ENCODE data around the gene IGSF23. TPM values are rescaled to one million over a fixed set of nuclear protein-coding genes. Genes with fewer than 3 reads are reported as not detected.
A peak's percentile ranks its signal among the peaks of the same experiment; 100 is the strongest.

The IGSF23 gene
- polyA plus RNA-seq, 2 donors: not detected

DNA sequence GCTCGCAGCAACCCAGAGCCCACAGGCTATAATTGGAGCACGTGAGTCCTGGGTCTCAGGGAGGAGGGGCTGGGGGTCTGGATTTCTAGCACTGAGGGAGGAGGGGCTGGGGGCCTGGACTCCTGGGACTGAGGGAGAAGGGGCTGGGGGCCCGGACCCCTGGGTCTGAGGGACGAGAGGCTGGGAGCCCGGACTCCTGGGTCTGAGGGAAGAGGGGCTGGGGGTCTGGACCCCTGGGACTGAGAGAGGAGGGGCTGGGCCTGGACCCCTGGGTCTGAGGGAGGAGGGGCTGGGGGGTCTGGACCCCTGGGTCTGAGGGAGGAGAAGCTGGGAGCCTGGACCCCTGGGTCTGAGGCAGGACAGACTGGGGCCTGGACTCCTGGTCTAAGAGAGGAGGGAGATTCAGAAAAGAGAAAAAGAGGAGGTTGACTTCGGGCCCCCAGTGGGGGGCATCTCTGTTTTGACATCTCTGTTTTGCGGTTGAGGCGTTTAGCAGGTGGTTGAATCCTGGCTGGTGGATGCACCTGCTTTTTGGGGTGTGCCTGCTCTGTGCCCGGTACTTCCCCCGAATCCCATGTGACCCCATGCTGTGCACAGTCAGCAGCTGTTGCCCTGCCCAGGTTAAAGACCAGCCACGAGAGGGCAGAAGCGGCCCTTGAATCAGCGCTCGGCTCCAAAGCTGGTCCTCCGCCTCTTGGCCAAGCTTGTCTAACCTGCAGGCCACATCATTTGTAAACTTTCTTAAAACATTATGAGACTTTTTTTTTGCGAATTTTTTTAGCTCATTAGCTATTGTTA, 40.8 kb downstream of the IGSF23 start:
- Histone ChIP-seq H3K27me3 (ENCODE audit: control insufficient read depth in 1 of 2, insufficient read depth in 2 of 2, low read length in 2 of 2) (no peaks in the 10 kb centered on the region), H3K9me3 (ENCODE audit: control insufficient read depth in 2 of 2, insufficient read depth in 1 of 2, low read depth in 1 of 2, low read length in 1 of 2) (no peaks in the 10 kb centered on the region), H3K27ac (ENCODE audit: low read depth in 2 of 2, low read length in 1 of 2) (no peak overlapping the region), H3K4me1 (ENCODE audit: control insufficient read depth in 2 of 2, insufficient read depth in 2 of 2, low read length in 1 of 2) (no peaks in the 10 kb centered on the region), H3K36me3 (ENCODE audit: control insufficient read depth in 2 of 2, insufficient read depth in 2 of 2, low read length in 1 of 2) (peaks cover 15 to 36% of the 10 kb centered on the region in 2 donors), H3K4me3 (ENCODE audit: low read depth in 1 of 2, low read length in 2 of 2) (no peak overlapping the region)
- WGBS, 2 donors: 39 to 41% methylated on average over 15 to 16 of the region's 16 CpGs

DNA sequence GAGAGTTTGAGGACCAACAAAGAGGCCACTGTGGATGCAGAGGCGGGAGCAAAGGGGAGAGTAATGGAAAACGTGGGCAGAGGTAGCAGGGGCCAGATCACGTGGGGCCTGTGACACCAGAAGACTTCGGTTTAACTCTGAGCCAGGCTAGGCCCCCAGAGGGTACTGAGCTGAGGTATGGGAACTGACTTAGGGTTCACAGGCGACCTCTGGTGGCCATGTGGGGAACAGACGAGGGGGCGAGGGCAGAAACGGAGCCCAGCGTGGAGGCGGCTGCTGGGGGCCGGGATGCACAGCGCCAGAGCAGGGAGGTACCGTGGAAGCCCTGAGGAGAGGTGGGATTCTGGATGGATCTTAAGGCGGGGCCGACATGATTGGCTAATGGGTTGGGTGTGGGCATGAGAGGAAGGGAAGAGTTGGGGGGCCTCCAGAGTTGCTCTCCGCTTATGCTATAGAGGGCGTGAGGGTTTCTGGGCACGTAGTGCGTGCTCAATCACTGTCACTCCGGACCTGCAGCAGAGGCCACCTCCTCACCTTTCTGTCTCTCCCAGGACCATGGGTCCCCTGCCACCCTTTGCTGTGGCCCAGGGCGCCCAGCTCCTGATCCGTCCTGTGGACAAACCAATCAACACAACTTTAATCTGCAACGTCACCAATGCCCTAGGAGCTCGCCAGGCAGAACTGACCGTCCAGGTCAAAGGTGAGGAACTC, 44.0 kb downstream of the IGSF23 start:
- peaks cover 19 to 30% of the 10 kb centered on the region in 2 donors for H3K36me3 ChIP-seq (ENCODE audit: control insufficient read depth in 2 of 2, insufficient read depth in 2 of 2, low read length in 1 of 2)
- H3K27me3 ChIP-seq (ENCODE audit: control insufficient read depth in 1 of 2, insufficient read depth in 2 of 2, low read length in 2 of 2): no peaks in the 10 kb centered on the region
- H3K4me1 ChIP-seq (ENCODE audit: control insufficient read depth in 2 of 2, insufficient read depth in 2 of 2, low read length in 1 of 2): no peaks in the 10 kb centered on the region
- no peak overlapping the region for H3K27ac ChIP-seq (ENCODE audit: low read depth in 2 of 2, low read length in 1 of 2)
- H3K9me3 ChIP-seq (ENCODE audit: control insufficient read depth in 2 of 2, insufficient read depth in 1 of 2, low read depth in 1 of 2, low read length in 1 of 2): no peaks in the 10 kb centered on the region
- H3K4me3 ChIP-seq (ENCODE audit: low read depth in 1 of 2, low read length in 2 of 2): no peak overlapping the region
- 38 to 40% methylated on average over 23 to 25 of the region's 25 CpGs for WGBS, 2 donors

DNA sequence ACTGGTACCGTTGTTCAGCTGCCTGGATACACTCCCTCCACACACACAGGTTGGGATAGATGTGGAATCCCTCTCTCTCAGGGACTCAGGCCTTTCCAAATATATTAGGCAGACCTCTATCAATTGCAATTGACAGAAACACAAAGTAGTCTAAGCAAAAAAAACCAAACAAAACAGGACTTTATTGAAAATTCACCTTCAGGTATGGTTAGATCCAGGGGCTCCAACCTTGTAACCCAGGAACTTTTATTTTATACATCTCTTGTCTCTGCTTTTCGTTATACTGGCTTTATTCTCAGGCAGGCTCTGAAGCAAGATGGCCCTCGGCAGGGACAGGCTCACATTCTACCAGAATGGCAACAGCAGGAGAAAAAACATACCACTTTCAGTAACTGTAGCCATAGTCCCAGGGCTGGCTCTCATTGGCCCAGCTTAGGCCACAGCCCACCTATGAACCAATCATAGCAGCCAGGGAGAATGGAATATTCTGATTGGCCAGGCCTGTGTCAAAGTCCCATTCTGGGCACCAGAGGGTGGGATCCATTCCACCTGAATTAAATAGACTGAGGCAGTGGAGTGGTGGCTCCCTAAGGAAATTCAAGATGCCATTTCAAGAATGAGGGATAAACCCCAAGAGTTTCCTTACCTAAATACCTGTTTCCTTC, 44.8 kb downstream of the IGSF23 start:
- Histone ChIP-seq H3K9me3 (ENCODE audit: control insufficient read depth in 2 of 2, insufficient read depth in 1 of 2, low read depth in 1 of 2, low read length in 1 of 2) (no peaks in the 10 kb centered on the region), H3K27me3 (ENCODE audit: control insufficient read depth in 1 of 2, insufficient read depth in 2 of 2, low read length in 2 of 2) (no peaks in the 10 kb centered on the region), H3K27ac (ENCODE audit: low read depth in 2 of 2, low read length in 1 of 2) (no peak overlapping the region), H3K36me3 (ENCODE audit: control insufficient read depth in 2 of 2, insufficient read depth in 2 of 2, low read length in 1 of 2) (peaks cover 16 to 27% of the 10 kb centered on the region in 2 donors), H3K4me1 (ENCODE audit: control insufficient read depth in 2 of 2, insufficient read depth in 2 of 2, low read length in 1 of 2) (no peaks in the 10 kb centered on the region), H3K4me3 (ENCODE audit: low read depth in 1 of 2, low read length in 2 of 2) (no peak overlapping the region)
- 90 to 92% methylated on average over 3 of the region's 3 CpGs for WGBS, 2 donors

DNA sequence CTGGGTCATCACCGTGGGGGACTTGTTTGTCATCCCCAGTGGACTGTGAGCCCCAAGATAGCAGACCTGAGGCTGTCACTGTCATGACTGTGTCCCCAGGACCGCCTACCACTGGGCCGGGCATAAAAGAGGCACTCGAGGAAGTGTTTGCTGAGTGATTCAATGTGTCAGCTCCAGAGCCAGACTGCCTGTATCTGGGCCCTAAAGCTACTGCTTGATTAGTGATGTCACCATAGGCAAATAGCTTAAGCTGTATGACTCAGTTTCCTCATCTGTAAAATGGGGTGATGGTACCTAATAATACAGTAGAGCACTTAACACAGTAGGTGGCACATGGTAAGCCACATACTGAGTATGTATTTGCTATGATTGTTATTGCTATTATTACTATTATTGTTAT, 46.7 kb downstream of the IGSF23 start:
- no peak overlapping the region for H3K27ac ChIP-seq (ENCODE audit: low read depth in 2 of 2, low read length in 1 of 2)

GRCh38 chr19:44661205-44661604, 47.8 kb downstream of the IGSF23 start:
- WGBS, 2 donors: 90 to 91% methylated on average over 11 of the region's 11 CpGs
- Histone ChIP-seq H3K4me1 (ENCODE audit: control insufficient read depth in 2 of 2, insufficient read depth in 2 of 2, low read length in 1 of 2) (peaks cover 0 to 2% of the 10 kb centered on the region in 2 donors), H3K4me3 (ENCODE audit: low read depth in 1 of 2, low read length in 2 of 2) (no peak overlapping the region), H3K27ac (ENCODE audit: low read depth in 2 of 2, low read length in 1 of 2) (no peak overlapping the region), H3K36me3 (ENCODE audit: control insufficient read depth in 2 of 2, insufficient read depth in 2 of 2, low read length in 1 of 2) (peaks cover 15 to 21% of the 10 kb centered on the region in 2 donors), H3K9me3 (ENCODE audit: control insufficient read depth in 2 of 2, insufficient read depth in 1 of 2, low read depth in 1 of 2, low read length in 1 of 2) (no peaks in the 10 kb centered on the region), H3K27me3 (ENCODE audit: control insufficient read depth in 1 of 2, insufficient read depth in 2 of 2, low read length in 2 of 2) (no peaks in the 10 kb centered on the region)

More for the DNA sequence above, 46.7 kb downstream of the IGSF23 start:
- peaks cover 0 to 2% of the 10 kb centered on the region in 2 donors for H3K4me1 ChIP-seq (ENCODE audit: control insufficient read depth in 2 of 2, insufficient read depth in 2 of 2, low read length in 1 of 2)
- peaks cover 15 to 23% of the 10 kb centered on the region in 2 donors for H3K36me3 ChIP-seq (ENCODE audit: control insufficient read depth in 2 of 2, insufficient read depth in 2 of 2, low read length in 1 of 2)
- no peaks in the 10 kb centered on the region for H3K27me3 ChIP-seq (ENCODE audit: control insufficient read depth in 1 of 2, insufficient read depth in 2 of 2, low read length in 2 of 2)
- no peak overlapping the region for H3K4me3 ChIP-seq (ENCODE audit: low read depth in 1 of 2, low read length in 2 of 2)
- no peaks in the 10 kb centered on the region for H3K9me3 ChIP-seq (ENCODE audit: control insufficient read depth in 2 of 2, insufficient read depth in 1 of 2, low read depth in 1 of 2, low read length in 1 of 2)
- WGBS, 2 donors: 80 to 91% methylated on average over 4 of the region's 4 CpGs

DNA sequence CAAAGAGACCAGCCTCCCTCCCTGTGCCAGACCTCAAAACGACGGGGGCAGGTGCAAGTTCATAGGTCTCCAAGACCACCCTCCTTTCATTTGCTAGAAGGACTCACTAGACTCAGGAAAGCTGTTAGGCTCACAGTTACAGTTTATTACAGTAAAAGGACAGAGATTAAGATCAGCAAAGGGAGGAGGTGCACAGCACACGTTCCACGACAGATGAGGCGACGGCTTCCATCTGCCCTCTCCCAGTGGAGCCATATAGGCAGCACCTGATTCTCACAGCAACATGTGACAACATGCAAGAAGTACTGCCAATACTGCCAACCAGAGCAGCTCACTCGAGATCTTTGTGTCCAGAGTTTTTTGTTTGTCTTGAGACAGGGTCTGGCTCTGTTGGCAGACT, 48.5 kb downstream of the IGSF23 start:
- Histone ChIP-seq H3K36me3 (ENCODE audit: control insufficient read depth in 2 of 2, insufficient read depth in 2 of 2, low read length in 1 of 2) (peaks cover 15 to 20% of the 10 kb centered on the region in 2 donors), H3K4me3 (ENCODE audit: low read depth in 1 of 2, low read length in 2 of 2) (no peak overlapping the region), H3K27me3 (ENCODE audit: control insufficient read depth in 1 of 2, insufficient read depth in 2 of 2, low read length in 2 of 2) (no peaks in the 10 kb centered on the region), H3K9me3 (ENCODE audit: control insufficient read depth in 2 of 2, insufficient read depth in 1 of 2, low read depth in 1 of 2, low read length in 1 of 2) (no peaks in the 10 kb centered on the region), H3K4me1 (ENCODE audit: control insufficient read depth in 2 of 2, insufficient read depth in 2 of 2, low read length in 1 of 2) (peaks cover 2% of the 10 kb centered on the region in 2 donors), H3K27ac (ENCODE audit: low read depth in 2 of 2, low read length in 1 of 2) (no peak overlapping the region)
- WGBS, 2 donors: 64 to 71% methylated on average over 7 of the region's 7 CpGs

DNA sequence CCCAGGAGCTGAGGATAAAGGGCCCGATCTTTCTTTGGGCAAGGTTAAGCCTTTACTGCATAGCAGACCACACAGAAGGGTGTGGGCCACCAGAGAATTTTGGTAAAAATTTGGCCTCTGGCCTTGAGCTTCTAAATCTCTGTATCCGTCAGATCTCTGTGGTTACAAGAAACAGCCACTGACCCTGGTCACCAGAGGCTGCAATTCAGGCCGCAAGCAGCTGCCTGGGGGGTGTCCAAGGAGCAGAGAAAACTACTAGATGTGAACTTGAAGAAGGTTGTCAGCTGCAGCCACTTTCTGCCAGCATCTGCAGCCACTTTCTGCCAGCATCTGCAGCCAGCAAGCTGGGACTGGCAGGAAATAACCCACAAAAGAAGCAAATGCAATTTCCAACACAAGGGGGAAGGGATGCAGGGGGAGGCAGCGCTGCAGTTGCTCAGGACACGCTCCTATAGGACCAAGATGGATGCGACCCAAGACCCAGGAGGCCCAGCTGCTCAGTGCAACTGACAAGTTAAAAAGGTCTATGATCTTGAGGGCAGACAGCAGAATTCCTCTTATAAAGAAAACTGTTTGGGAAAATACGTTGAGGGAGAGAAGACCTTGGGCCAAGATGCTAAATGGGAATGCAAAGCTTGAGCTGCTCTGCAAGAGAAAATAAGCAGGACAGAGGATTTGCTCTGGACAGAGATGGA, 49.5 kb downstream of the IGSF23 start:
- WGBS, 2 donors: 58 to 74% methylated on average over 7 of the region's 7 CpGs
- H3K36me3 ChIP-seq (ENCODE audit: control insufficient read depth in 2 of 2, insufficient read depth in 2 of 2, low read length in 1 of 2): peaks cover 15 to 16% of the 10 kb centered on the region in 2 donors
- H3K27ac ChIP-seq (ENCODE audit: low read depth in 2 of 2, low read length in 1 of 2): no peak overlapping the region
- peaks cover 2 to 5% of the 10 kb centered on the region in 2 donors for H3K4me1 ChIP-seq (ENCODE audit: control insufficient read depth in 2 of 2, insufficient read depth in 2 of 2, low read length in 1 of 2)
- H3K4me3 ChIP-seq (ENCODE audit: low read depth in 1 of 2, low read length in 2 of 2): no peak overlapping the region
- H3K27me3 ChIP-seq (ENCODE audit: control insufficient read depth in 1 of 2, insufficient read depth in 2 of 2, low read length in 2 of 2): no peaks in the 10 kb centered on the region
- no peaks in the 10 kb centered on the region for H3K9me3 ChIP-seq (ENCODE audit: control insufficient read depth in 2 of 2, insufficient read depth in 1 of 2, low read depth in 1 of 2, low read length in 1 of 2)

- Histone ChIP-seq H3K27ac (ENCODE audit: low read depth in 2 of 2, low read length in 1 of 2) (no peak overlapping the region), H3K36me3 (ENCODE audit: control insufficient read depth in 2 of 2, insufficient read depth in 2 of 2, low read length in 1 of 2) (peaks cover 6 to 15% of the 10 kb centered on the region in 2 donors), H3K4me1 (ENCODE audit: control insufficient read depth in 2 of 2, insufficient read depth in 2 of 2, low read length in 1 of 2) (peaks cover 2 to 5% of the 10 kb centered on the region in 2 donors), H3K9me3 (ENCODE audit: control insufficient read depth in 2 of 2, insufficient read depth in 1 of 2, low read depth in 1 of 2, low read length in 1 of 2) (no peaks in the 10 kb centered on the region), H3K4me3 (ENCODE audit: low read depth in 1 of 2, low read length in 2 of 2) (no peak overlapping the region), H3K27me3 (ENCODE audit: control insufficient read depth in 1 of 2, insufficient read depth in 2 of 2, low read length in 2 of 2) (no peaks in the 10 kb centered on the region)
- WGBS, 2 donors: 95 to 97% methylated on average over 5 of the region's 5 CpGs
Observed at GRCh38 chr19:44663996-44664395, 50.6 kb downstream of the IGSF23 start.

DNA sequence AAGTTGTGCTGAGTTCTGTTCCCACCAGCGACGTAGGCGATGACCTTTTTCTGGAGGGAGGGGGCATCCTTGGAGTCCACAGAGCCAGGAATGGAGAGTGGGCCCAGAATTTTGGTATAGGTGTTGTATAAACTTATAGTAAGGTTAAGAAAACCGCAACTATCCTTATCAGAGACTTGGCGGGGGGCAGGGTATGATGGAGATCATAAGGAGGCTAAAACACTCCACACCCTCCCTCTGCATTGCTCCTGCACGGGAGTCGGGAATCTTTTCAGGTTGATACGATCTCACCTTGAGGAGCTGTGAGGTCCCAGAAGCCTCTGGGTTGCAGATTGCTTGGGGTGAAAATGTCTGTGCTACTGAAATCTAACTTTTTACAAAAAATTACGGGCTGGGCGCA, 51.6 kb downstream of the IGSF23 start:
- H3K36me3 ChIP-seq (ENCODE audit: control insufficient read depth in 2 of 2, insufficient read depth in 2 of 2, low read length in 1 of 2): peaks cover 4 to 10% of the 10 kb centered on the region in 2 donors
- H3K27me3 ChIP-seq (ENCODE audit: control insufficient read depth in 1 of 2, insufficient read depth in 2 of 2, low read length in 2 of 2): no peaks in the 10 kb centered on the region
- no peaks in the 10 kb centered on the region for H3K9me3 ChIP-seq (ENCODE audit: control insufficient read depth in 2 of 2, insufficient read depth in 1 of 2, low read depth in 1 of 2, low read length in 1 of 2)
- 87 to 93% methylated on average over 10 of the region's 10 CpGs for WGBS, 2 donors
- H3K27ac ChIP-seq (ENCODE audit: low read depth in 2 of 2, low read length in 1 of 2): peak overlapping the region in 1 of 2 donors; percentile 6
- H3K4me3 ChIP-seq (ENCODE audit: low read depth in 1 of 2, low read length in 2 of 2): no peak overlapping the region
- H3K4me1 ChIP-seq (ENCODE audit: control insufficient read depth in 2 of 2, insufficient read depth in 2 of 2, low read length in 1 of 2): peaks cover 2 to 5% of the 10 kb centered on the region in 2 donors
